ENCODE results near the gene ENC1. TPM values are rescaled to one million over a fixed set of nuclear protein-coding genes. Genes with fewer than 3 reads are reported as not detected.
A peak's percentile ranks its signal among the peaks of the same experiment; 100 is the strongest.

Gene ENC1
- total and polyA plus RNA-seq, 2 of the 8 experiments (the other 6 are each of a cell fraction or from before 2014, with no cell fraction given): 5.5 to 13.2 TPM

DNA sequence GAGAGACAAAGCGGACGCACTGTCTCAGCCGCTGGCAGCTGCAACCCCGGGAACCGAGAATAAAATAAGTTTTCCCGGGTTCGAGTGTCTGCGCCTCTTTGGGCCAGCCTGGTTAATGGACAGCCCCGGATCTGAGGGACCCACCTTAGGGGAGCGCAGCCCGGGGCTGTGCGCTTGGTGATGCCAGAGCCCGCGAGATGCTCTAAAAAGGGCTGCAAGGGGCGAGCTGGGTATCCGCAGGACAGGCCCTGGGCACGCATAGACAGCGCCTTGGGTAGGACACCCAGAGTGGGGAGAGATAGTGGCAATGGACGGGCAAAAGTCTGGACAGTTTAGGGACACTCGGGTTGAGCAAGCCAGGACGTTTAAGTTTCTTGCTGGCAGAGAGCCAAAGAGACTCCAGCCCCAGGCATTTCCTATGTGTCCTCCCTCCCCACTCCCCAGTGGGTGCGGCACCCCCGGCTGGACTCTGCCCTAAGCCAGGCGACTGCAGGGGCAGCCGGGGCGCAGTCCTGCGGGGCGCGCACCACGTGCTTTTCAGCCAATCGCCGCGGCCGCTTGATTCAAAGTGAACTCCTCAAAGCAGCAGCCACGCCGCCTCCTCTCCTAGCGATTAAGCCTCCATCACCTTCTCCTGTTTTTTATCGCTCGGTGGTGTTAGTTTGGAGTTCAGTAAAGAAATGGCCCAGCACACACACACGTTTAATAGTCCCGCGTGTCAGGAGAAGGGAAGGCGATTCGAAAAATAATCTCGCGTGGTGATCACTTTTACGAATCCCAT, 616 bp upstream of the ENC1 start (continued):
- TF ChIP-seq CTBP2 (IDR thresholded peaks at IDR 0.05; ENCODE audit: borderline replicate concordance, insufficient read depth, insufficient read length, low read length) (no peak), CHD2 (IDR thresholded peaks at IDR 0.05; ENCODE audit: low read length) (no peak), HDAC2 (IDR thresholded peaks at IDR 0.05; ENCODE audit: borderline replicate concordance in 1 of 2, low read depth in 2 of 2, low read length in 2 of 2) (peak in 1 of 2 experiments; percentile 90; a peak in 1 of 4 replicates), PHF8 (conservative IDR thresholded peaks at IDR 0.05; ENCODE audit: low read depth, low read length) (no peak; the same call in 1 of the 2 replicates), SIN3A (conservative IDR thresholded peaks at IDR 0.05 in 1 of 2, IDR thresholded peaks at IDR 0.05 in 1 of 2; ENCODE audit: low read depth in 1 of 2, low read length in 2 of 2) (peak in 1 of 2 experiments; percentile 48; a peak in 1 of 4 replicates), SRF (IDR thresholded peaks at IDR 0.05; ENCODE audit: low read depth, low read length) (no peak), CREB1 (IDR thresholded peaks at IDR 0.05) (no peak), CHD1 (IDR thresholded peaks at IDR 0.05; ENCODE audit: low read depth, low read length) (no peak), ASH2L (IDR thresholded peaks at IDR 0.05; ENCODE audit: low read length) (peak; percentile 41), KDM4A (IDR thresholded peaks at IDR 0.05; ENCODE audit: low read depth, low read length, severe bottlenecking) (peak; percentile 56)
- TF ChIP-seq, protein P1, sequence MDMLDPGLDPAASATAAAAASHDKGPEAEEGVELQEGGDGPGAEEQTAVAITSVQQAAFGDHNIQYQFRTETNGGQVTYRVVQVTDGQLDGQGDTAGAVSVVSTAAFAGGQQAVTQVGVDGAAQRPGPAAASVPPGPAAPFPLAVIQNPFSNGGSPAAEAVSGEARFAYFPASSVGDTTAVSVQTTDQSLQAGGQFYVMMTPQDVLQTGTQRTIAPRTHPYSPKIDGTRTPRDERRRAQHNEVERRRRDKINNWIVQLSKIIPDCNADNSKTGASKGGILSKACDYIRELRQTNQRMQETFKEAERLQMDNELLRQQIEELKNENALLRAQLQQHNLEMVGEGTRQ (IDR thresholded peaks at IDR 0.05; ENCODE audit: low read length): peak; percentile 60
